ENCODE measurements around the gene ADORA2A.

The ADORA2A gene
- total RNA-seq, result 1.2 to 2.1 reads per million in 2 experiments

GRCh38 chr22:24427500-24428164 lies at the start of gene ADORA2A:
Gene ADORA2A (plus strand): TSS chr22:24427599. CDS start chr22:24433405, 5,806 bp downstream.
- DNase-seq (ENCODE audit: low read depth), result peak; percentile 84

- no peak for DNase-seq (ENCODE audit: low read depth)
Measured at GRCh38 chr22:24379536-24379935, 47.9 kb upstream of the ADORA2A start.

GRCh38 chr22:24380220-24380904 lies 47.0 kb upstream of the ADORA2A start:
- no peak for DNase-seq (ENCODE audit: low read depth)

GRCh38 chr22:24380905-24381230 lies 46.5 kb upstream of the ADORA2A start:
- no peak for DNase-seq (ENCODE audit: low read depth)

- no peak for DNase-seq (ENCODE audit: low read depth)
Measured at GRCh38 chr22:24383061-24383460, 44.3 kb upstream of the ADORA2A start.

GRCh38 chr22:24384131-24384530 lies 43.3 kb upstream of the ADORA2A start:
- DNase-seq (ENCODE audit: low read depth), result no peak

- no peak for DNase-seq (ENCODE audit: low read depth)
Measured at GRCh38 chr22:24386937-24387471, 40.4 kb upstream of the ADORA2A start.

- DNase-seq (ENCODE audit: low read depth), result no peak
Measured at GRCh38 chr22:24389680-24390079, 37.7 kb upstream of the ADORA2A start.

GRCh38 chr22:24390156-24390555 lies 37.2 kb upstream of the ADORA2A start:
- DNase-seq (ENCODE audit: low read depth), result no peak

- DNase-seq (ENCODE audit: low read depth), result no peak
Measured at GRCh38 chr22:24390576-24390975, 36.8 kb upstream of the ADORA2A start.

GRCh38 chr22:24391836-24392217 lies 35.6 kb upstream of the ADORA2A start:
- DNase-seq (ENCODE audit: low read depth), result no peak

GRCh38 chr22:24392218-24392931 lies 35.0 kb upstream of the ADORA2A start:
- no peak for DNase-seq (ENCODE audit: low read depth)

- DNase-seq (ENCODE audit: low read depth), result no peak
Measured at GRCh38 chr22:24393012-24393559, 34.3 kb upstream of the ADORA2A start.

- no peak for DNase-seq (ENCODE audit: low read depth)
Measured at GRCh38 chr22:24393848-24394247, 33.6 kb upstream of the ADORA2A start.

- no peak for DNase-seq (ENCODE audit: low read depth)
Measured at GRCh38 chr22:24394254-24394653, 33.1 kb upstream of the ADORA2A start.

GRCh38 chr22:24398409-24398808 lies 29.0 kb upstream of the ADORA2A start:
- no peak for DNase-seq (ENCODE audit: low read depth)

GRCh38 chr22:24400034-24400725 lies 27.2 kb upstream of the ADORA2A start:
- DNase-seq (ENCODE audit: low read depth), result no peak

GRCh38 chr22:24400726-24401596 lies 26.4 kb upstream of the ADORA2A start:
- no peak for DNase-seq (ENCODE audit: low read depth)

- DNase-seq (ENCODE audit: low read depth), result no peak
Measured at GRCh38 chr22:24401931-24402367, 25.4 kb upstream of the ADORA2A start.

GRCh38 chr22:24402460-24403192 lies 24.8 kb upstream of the ADORA2A start:
- DNase-seq (ENCODE audit: low read depth), result no peak
